Sigmoid colon (tissue), 7 donors: Measurements from ENCODE around the gene PARD3. TPM values are rescaled to one million over a fixed set of nuclear protein-coding genes. Genes with fewer than 3 reads are reported as not detected.
"Not testable (repeated sequence)": the region's sequence is repeated elsewhere in the genome, so short reads cannot be mapped to it uniquely, and the experiment has no call there.

Experiments
- DNase-seq: peaks from one replicate; pipeline ENCODE4 v3.0.0-alpha.2; 2019
- H3K27ac ChIP-seq, 4 donors: fragments of 200-600 bp; sonication (generic); one replicate each; pipeline ENCODE4 v1.5.1; 2016 to 2019; ENCODE audit warnings: mild to moderate bottlenecking in 1 of 4
- H3K27me3 ChIP-seq, 3 donors: fragments of 200-600 bp; sonication (generic); one replicate each; pipeline ENCODE4 v1.5.1; 2019; ENCODE audit warnings: mild to moderate bottlenecking in 1 of 3
- H3K36me3 ChIP-seq, 4 donors: fragments of 200-600 bp; sonication (generic); one replicate each; pipeline ENCODE4 v1.5.1; 2016 to 2019
- H3K4me1 ChIP-seq, 4 donors: fragments of 200-600 bp; sonication (generic); one replicate each; pipeline ENCODE4 v1.5.1; 2017 to 2019
- H3K4me3 ChIP-seq, 4 donors: fragments of 200-600 bp; sonication (generic); one replicate each; pipeline ENCODE4 v1.5.1; 2017 to 2019; ENCODE audit warnings: mild to moderate bottlenecking in 2 of 4, moderate library complexity in 1 of 4
- H3K9me3 ChIP-seq, 4 donors: fragments of 200-600 bp in 3 of 4; sonication (generic) in 3 of 4; one replicate each; pipeline versions ENCODE4 v1.5.1 to v1.6.1; 2013 to 2019
- CTCF ChIP-seq, 4 experiments: fragments of 450-650 bp in 3 of 4; fragments of 200-600 bp in 1 of 4; IDR thresholded peaks; one replicate each; pipeline ENCODE4 v1.5.1; 2016 to 2019; ENCODE audit warnings: antibody characterized with exemption in 4 of 4, mild to moderate bottlenecking in 3 of 4, moderate library complexity in 2 of 4
- EP300 ChIP-seq, 4 donors: sonication (generic); formaldehyde crosslinking; IDR thresholded peaks; one replicate each; pipeline ENCODE4 v1.6.1; 2017; ENCODE audit warnings: antibody characterized with exemption in 4 of 4
- POLR2A ChIP-seq, 2 donors: fragments of 450-650 bp; IDR thresholded peaks; one replicate each; pipeline ENCODE4 v1.6.1; 2016; ENCODE audit warnings: antibody characterized with exemption in 2 of 2, mild to moderate bottlenecking in 2 of 2, moderate library complexity in 2 of 2
- POLR2AphosphoS5 ChIP-seq, 4 donors: sonication (generic); formaldehyde crosslinking; IDR thresholded peaks; one replicate each; pipeline ENCODE4 v1.6.1; 2017; ENCODE audit warnings: antibody characterized with exemption in 4 of 4
- WGBS, 2 donors: extraction: QIAGEN DNeasy Blood & Tissue Kit; methylation state at CpG; one replicate each; pipeline ENCODE4 v1.1.7; 2013; 5-methylcytosine and 5-hydroxymethylcytosine counted together
- intact Hi-C: fragments of 100-400 bp; cut with DNase I; formaldehyde crosslinking; loops from one replicate; pipeline ENCODE4 v1.15.1; 2023
- polyA plus RNA-seq, 3 donors: library from polyadenylated mRNA; stranded (reverse); fragments of 200-250 nt; gene quantifications; one replicate each; pipeline ENCODE4 v1.2.3, GENCODE V29; 2013
- total RNA-seq, 4 donors: library from RNA; depleted of rRNA; stranded (reverse); fragments of >200 nt; gene quantifications; one replicate each; pipeline ENCODE4 v1.1.0, GENCODE V29; 2016
- donor health status: healthy with polysubstance abuse.
- donor health status: Bipolar disorder and iron deficiency.
- donor health status: healthy.

Gene PARD3
- total and polyA plus RNA-seq, 7 donors, result 17.5 to 96.4 (median 75.9) TPM

GRCh38 chr10:34746094-34746493, 69.0 kb downstream of the PARD3 start:
- no peaks in the 10 kb centered on the region for H3K9me3 ChIP-seq
- H3K27me3 ChIP-seq, result no peaks in the 10 kb centered on the region
- 40 to 87% methylated on average over 4 of the region's 4 CpGs for WGBS, 2 donors
- H3K4me1 ChIP-seq, result peaks cover 0 to 78% (median 58%) of the 10 kb centered on the region in 4 donors
- TF ChIP-seq EP300 (IDR thresholded peaks at IDR 0.05) (no peak), POLR2AphosphoS5 (IDR thresholded peaks at IDR 0.05) (no peak), CTCF (IDR thresholded peaks at IDR 0.05) (no peak), POLR2A (IDR thresholded peaks at IDR 0.05) (no peak)
- H3K36me3 ChIP-seq, result no peaks in the 10 kb centered on the region
- intact Hi-C loops, result no loop called here
- DNase-seq, result no peak
- no peak overlapping the region for H3K4me3 ChIP-seq
- peak overlapping the region in 2 of 4 donors; percentile 83 for H3K27ac ChIP-seq

GRCh38 chr10:34745244-34745643, 69.9 kb downstream of the PARD3 start:
- Histone ChIP-seq H3K27ac (peak overlapping the region; percentile 75 to 83 (median 80)), H3K4me1 (peaks cover 0 to 87% (median 63%) of the 10 kb centered on the region in 4 donors), H3K9me3 (no peaks in the 10 kb centered on the region), H3K4me3 (no peak overlapping the region), H3K36me3 (no peaks in the 10 kb centered on the region), H3K27me3 (no peaks in the 10 kb centered on the region)
- DNase-seq, result no peak
- WGBS, 2 donors, result 95% methylated on average over 4 of the region's 4 CpGs
- TF ChIP-seq POLR2AphosphoS5 (IDR thresholded peaks at IDR 0.05), result no peak
- no peak for TF ChIP-seq EP300 (IDR thresholded peaks at IDR 0.05)
- TF ChIP-seq POLR2A (IDR thresholded peaks at IDR 0.05), result no peak
- intact Hi-C loops, result loop anchor here (2.0 kb wide), 1 partner anchor 14 kb away; no protein-coding TSS in a partner anchor

GRCh38 chr10:34744590-34744989, 70.5 kb downstream of the PARD3 start:
- WGBS, 2 donors, result 83 to 94% methylated on average over 3 of the region's 3 CpGs
- Histone ChIP-seq H3K4me3 (no peak overlapping the region), H3K4me1 (peaks cover 0 to 93% (median 69%) of the 10 kb centered on the region in 4 donors), H3K36me3 (no peaks in the 10 kb centered on the region), H3K27me3 (no peaks in the 10 kb centered on the region), H3K27ac (peak overlapping the region; percentile 75 to 83 (median 80)), H3K9me3 (no peaks in the 10 kb centered on the region)
- intact Hi-C loops, result loop anchor here (2.0 to 5.0 kb wide), 2 partner anchors 14 to 68 kb away; no protein-coding TSS in a partner anchor
- DNase-seq, result no peak
- TF ChIP-seq POLR2A (IDR thresholded peaks at IDR 0.05) (no peak), CTCF (IDR thresholded peaks at IDR 0.05) (no peak), POLR2AphosphoS5 (IDR thresholded peaks at IDR 0.05) (no peak), EP300 (IDR thresholded peaks at IDR 0.05) (no peak)

GRCh38 chr10:34743814-34744213, 71.3 kb downstream of the PARD3 start:
- peak overlapping the region; percentile 75 to 83 (median 80) for H3K27ac ChIP-seq
- peak; percentile 82 to 94 (median 91) for TF ChIP-seq POLR2AphosphoS5 (IDR thresholded peaks at IDR 0.05)
- TF ChIP-seq EP300 (IDR thresholded peaks at IDR 0.05), result peak; percentile 59 to 90 (median 76)
- no peak for TF ChIP-seq CTCF (IDR thresholded peaks at IDR 0.05)
- no peak for TF ChIP-seq POLR2A (IDR thresholded peaks at IDR 0.05)
- peak overlapping the region in 2 of 4 donors; percentile 7 to 12 for H3K4me3 ChIP-seq
- no peaks in the 10 kb centered on the region for H3K27me3 ChIP-seq
- intact Hi-C loops, result loop anchor here (2.0 to 5.0 kb wide), 2 partner anchors 15 to 68 kb away; no protein-coding TSS in a partner anchor
- DNase-seq, result peak; percentile 95
- H3K9me3 ChIP-seq, result no peaks in the 10 kb centered on the region
- no peaks in the 10 kb centered on the region for H3K36me3 ChIP-seq
- H3K4me1 ChIP-seq, result peaks cover 0 to 96% (median 71%) of the 10 kb centered on the region in 4 donors
- 86 to 92% methylated on average over 7 of the region's 7 CpGs for WGBS, 2 donors

GRCh38 chr10:34742456-34742855, 72.6 kb downstream of the PARD3 start:
- Histone ChIP-seq H3K4me1 (peaks cover 0 to 98% (median 65%) of the 10 kb centered on the region in 4 donors), H3K27ac (peak overlapping the region; percentile 75 to 83 (median 80)), H3K36me3 (no peaks in the 10 kb centered on the region), H3K4me3 (no peak overlapping the region), H3K9me3 (no peaks in the 10 kb centered on the region), H3K27me3 (no peaks in the 10 kb centered on the region)
- DNase-seq, result no peak
- TF ChIP-seq POLR2AphosphoS5 (IDR thresholded peaks at IDR 0.05) (no peak), EP300 (IDR thresholded peaks at IDR 0.05) (no peak), POLR2A (IDR thresholded peaks at IDR 0.05) (no peak), CTCF (IDR thresholded peaks at IDR 0.05) (no peak)
- 86 to 93% methylated on average over 6 of the region's 6 CpGs for WGBS, 2 donors
- intact Hi-C loops, result loop anchor here (5.0 kb wide), 1 partner anchor 70 kb away; no protein-coding TSS in a partner anchor

- WGBS, 2 donors, result 92 to 97% methylated on average over 4 of the region's 4 CpGs
- peak overlapping the region; percentile 75 to 83 (median 82) for H3K27ac ChIP-seq
- H3K27me3 ChIP-seq, H3K9me3 ChIP-seq, H3K4me3 ChIP-seq, H3K36me3 ChIP-seq, DNase-seq: not testable (repeated sequence)
- H3K4me1 ChIP-seq, result peaks cover 0 to 88% (median 60%) of the 10 kb centered on the region in 4 donors
- intact Hi-C loops, result loop anchor here (5.0 kb wide), 1 partner anchor 71 kb away; no protein-coding TSS in a partner anchor
Observed at GRCh38 chr10:34741087-34741486, 74.0 kb downstream of the PARD3 start.
